Epithelial cell of proximal tubule (primary cell): Measurements from ENCODE around the gene OR5V1. TPM values are rescaled to one million over a fixed set of nuclear protein-coding genes. Genes with fewer than 3 reads are reported as not detected.
"Not testable (repeated sequence)": the region's sequence is repeated elsewhere in the genome, so short reads cannot be mapped to it uniquely, and the experiment has no call there.

Source experiments
- DNase-seq: peaks from one replicate; pipeline ENCODE4 v3.0.0-alpha.2; 2011; ENCODE audit warnings: low read depth
- H3K4me3 ChIP-seq: 2 replicates; pipeline ENCODE4 v1.5.1; 2011; ENCODE audit warnings: low read depth, mild to moderate bottlenecking, low read length
- total RNA-seq: library from RNA; depleted of rRNA; stranded (reverse); fragments of >200 nt; gene quantifications from 2 replicates; pipeline ENCODE4 v1.2.3, GENCODE V29; 2015
- TF ChIP-seq, protein P1 (sequence below): conservative IDR thresholded peaks from 2 replicates; pipeline ENCODE4 v1.5.1; 2012; ENCODE audit warnings: low read depth, mild to moderate bottlenecking, low read length

The OR5V1 gene
- total RNA-seq, 1 donor from 2014 or later = not detected

DNA sequence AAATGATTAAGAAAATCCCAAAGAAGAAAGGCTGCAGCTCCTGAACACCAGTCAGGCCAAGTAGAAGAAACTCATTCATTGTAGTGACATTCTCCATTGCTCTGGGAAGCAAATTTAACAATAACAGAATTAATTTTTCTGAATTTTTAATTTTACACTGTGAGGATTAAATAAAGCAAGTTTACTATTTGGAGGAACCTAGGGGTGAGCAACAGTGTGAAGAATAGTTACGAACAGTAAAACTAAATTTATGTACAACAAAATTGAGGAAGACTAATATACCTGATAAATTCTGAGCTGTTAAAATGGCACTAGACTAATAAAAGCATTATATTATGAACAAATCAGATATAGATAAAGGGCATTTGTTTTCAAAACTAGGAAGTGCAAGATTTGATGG, 6.5 kb upstream of the OR5V1 start, which contains the start of gene OR12D3:
Gene OR12D3 (minus strand): TSS at position 101 of the 400 bp plus-strand sequence. CDS start 4 bp downstream, at position 97.
- DNase-seq = no peak
- TF ChIP-seq, protein P1, sequence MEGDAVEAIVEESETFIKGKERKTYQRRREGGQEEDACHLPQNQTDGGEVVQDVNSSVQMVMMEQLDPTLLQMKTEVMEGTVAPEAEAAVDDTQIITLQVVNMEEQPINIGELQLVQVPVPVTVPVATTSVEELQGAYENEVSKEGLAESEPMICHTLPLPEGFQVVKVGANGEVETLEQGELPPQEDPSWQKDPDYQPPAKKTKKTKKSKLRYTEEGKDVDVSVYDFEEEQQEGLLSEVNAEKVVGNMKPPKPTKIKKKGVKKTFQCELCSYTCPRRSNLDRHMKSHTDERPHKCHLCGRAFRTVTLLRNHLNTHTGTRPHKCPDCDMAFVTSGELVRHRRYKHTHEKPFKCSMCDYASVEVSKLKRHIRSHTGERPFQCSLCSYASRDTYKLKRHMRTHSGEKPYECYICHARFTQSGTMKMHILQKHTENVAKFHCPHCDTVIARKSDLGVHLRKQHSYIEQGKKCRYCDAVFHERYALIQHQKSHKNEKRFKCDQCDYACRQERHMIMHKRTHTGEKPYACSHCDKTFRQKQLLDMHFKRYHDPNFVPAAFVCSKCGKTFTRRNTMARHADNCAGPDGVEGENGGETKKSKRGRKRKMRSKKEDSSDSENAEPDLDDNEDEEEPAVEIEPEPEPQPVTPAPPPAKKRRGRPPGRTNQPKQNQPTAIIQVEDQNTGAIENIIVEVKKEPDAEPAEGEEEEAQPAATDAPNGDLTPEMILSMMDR = no peak
- H3K4me3 ChIP-seq = no peak within 1 kb of the TSS

DNA sequence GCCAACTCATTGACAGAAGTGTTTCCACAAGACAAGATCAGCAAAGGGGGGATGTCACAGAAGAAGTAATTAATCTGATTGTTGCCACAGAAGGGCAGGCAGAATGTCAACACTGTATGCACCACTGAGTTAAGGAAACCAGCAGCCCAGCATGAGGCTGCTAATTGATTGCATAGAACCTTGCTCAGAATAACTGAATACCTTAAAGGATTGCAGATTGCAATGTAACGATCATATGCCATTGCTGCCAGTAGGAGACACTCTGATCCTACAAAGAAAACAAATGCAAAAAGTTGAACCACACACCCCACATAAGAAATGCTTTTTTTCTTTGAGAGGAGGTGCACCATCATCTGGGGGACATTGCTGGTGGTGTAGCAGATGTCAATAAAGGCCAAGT, 13.1 kb downstream of the OR5V1 start:
- no peak for DNase-seq
- no peak overlapping the region for H3K4me3 ChIP-seq
- TF ChIP-seq, protein P1 = no peak

DNA sequence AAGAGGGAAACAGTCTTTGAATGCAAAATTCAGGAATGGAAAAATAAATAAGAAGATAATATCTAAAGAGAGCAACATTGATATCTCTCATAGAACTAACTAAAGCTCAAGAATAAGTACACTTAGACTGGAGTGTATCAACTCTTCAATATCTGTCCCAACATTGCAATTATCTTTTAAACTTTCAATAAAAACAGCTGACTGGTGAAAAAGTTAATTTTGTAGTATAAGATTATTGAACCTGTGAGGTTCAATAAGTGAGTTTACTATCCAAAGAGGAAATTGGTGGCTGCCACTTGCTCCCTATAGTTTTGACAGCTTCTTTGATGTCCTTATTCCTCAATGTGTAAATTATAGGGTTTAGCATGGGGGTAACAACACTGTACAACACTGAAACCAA, 13.7 kb downstream of the OR5V1 start:
- TF ChIP-seq, protein P1 = no peak
- no peak for DNase-seq
- H3K4me3 ChIP-seq = no peak overlapping the region

DNA sequence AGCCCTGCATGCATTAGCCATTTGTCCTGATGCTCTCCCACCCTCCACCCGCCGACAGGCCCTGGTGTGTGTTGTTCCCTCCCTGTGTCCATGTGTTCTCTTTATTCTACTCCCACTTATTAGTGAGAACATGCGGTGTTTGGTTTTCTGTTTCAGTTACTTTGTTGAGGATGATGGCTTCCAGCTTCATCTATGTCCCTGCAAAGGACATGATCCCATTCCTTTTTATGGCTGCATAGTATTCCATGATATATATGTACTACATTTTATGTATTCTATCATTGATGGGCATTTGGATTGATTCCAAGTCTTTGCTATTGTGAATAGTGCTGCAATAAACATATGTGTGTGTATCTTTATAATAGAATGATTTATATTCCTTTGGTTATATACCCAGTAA, 19.3 kb downstream of the OR5V1 start:
- not testable (repeated sequence) for DNase-seq, H3K4me3 ChIP-seq

DNA sequence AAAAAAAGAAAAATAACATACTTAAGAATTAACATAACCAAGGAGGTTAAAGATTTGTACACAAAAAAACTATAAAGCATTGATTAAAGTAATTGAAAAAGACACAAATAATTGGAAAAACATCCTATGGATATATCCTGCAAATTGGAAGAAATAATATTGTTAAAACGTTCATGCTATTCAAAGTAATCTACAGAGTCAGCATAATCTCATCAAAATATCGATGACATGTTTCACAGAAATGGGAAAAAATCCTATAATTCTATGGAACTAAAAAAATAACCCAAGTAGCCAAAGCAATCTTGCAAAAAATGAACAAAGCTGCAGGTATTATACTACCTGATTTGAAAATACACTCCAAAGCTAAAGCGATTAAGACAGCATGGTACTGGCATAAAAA, 23.3 kb downstream of the OR5V1 start:
- no peak for DNase-seq
- no peak overlapping the region for H3K4me3 ChIP-seq
- TF ChIP-seq, protein P1 = no peak

DNA sequence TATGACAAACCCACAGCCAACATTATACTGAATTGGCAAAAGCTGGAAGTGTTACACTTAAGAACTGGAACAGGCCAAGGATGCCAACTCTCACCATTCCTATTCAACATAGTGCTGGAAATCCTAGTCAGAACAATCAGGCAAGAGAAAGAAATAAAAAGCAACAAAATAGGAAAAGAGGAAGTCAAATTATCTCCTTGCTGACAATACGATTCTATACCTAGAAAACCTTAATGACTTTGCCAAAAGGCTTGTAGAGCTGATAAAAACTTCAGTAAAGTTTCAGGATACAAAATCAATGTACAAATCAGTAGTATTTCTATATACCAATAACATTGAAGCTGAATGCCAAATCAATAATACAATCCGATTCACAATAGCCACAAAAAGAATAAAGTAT, 32.4 kb downstream of the OR5V1 start:
- no peak overlapping the region for H3K4me3 ChIP-seq
- TF ChIP-seq, protein P1 = no peak
- no peak for DNase-seq

DNA sequence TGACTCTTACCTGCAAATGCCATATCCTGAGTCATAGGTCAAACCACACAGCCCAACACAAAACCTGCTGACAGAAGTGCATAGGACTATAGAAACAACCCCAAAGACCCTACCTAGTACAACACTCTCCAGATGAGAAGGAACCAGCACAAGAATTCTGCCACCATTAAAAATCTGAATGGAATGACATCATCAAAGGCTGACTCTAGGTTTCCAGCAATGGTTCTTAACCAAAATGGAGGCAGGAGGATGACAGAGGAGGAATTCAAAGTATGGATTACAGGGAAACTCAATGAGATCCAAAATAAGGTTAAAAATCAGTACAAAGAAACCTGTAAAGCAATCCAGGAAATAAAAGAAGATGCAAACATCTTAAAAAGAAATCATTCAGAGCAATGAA, 36.0 kb downstream of the OR5V1 start:
- TF ChIP-seq, protein P1 = no peak
- H3K4me3 ChIP-seq = no peak overlapping the region
- no peak for DNase-seq
